ENCODE results near the gene CAMK2N1.

- no peak for TF ChIP-seq CTCF (IDR thresholded peaks at IDR 0.05; ENCODE audit: low read depth, low read length)
- TF ChIP-seq EZH2phosphoT487 (IDR thresholded peaks at IDR 0.05; ENCODE audit: low read depth) = no peak
Measured at GRCh38 chr1:20481643-20482498, 4.1 kb downstream of the CAMK2N1 start.

Measured in OCI-LY3 (cell line).